Thyroid gland (tissue), 4 donors: ENCODE measurements around the gene TTLL5.

Experiments used
- CTCF ChIP-seq, 6 experiments: fragments of 200-600 bp in 3 of 6; fragments of 450-650 bp in 3 of 6; sonication (generic) in 3 of 6; IDR thresholded peaks; one replicate each; pipeline ENCODE4 v1.5.1; 2016 to 2019; ENCODE audit warnings: antibody characterized with exemption in 6 of 6, mild to moderate bottlenecking in 2 of 6, inconsistent platforms in 1 of 6, moderate library complexity in 1 of 6
- POLR2A ChIP-seq, 2 donors: fragments of 450-650 bp; IDR thresholded peaks; one replicate each; pipeline ENCODE4 v1.6.1; 2017; ENCODE audit warnings: antibody characterized with exemption in 2 of 2, mild to moderate bottlenecking in 2 of 2, moderate library complexity in 1 of 2

DNA sequence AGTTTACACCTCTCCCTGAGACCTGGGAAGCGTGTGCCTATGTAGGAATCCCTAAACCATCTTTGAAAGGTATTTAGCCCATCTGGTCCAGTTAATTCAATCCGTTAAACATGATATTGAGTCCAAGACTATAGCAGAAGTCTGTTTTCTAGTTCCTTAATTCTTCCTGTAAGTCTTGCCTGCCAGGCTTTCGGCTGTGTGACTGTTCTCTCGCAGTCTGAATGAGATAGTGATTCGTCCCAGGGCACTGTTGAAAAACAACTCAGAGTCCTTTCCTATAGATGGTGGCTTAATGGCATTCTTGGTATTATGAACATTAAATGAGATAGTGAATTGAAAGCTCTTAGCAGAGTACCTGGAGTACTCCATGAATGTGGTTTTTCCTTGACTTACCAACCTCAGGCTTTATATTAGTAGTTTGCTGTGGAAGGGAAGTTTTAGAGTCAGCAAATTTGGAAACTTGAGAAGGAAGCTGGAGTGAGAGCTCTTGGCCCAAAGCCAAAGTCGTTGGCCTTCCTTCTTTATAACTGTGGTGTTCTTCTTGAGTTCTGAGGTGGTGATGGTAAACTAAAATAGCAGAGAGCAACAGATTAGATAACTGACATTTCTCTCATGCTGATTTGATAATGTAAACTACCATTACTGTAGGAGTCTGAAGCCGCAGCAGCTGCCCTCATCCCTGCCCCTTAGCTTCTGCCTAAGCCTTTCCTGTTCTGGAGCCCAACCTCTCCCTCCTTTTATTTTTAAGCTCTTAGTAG is 244.3 kb downstream of the TTLL5 start:
- TF ChIP-seq CTCF (IDR thresholded peaks at IDR 0.05) (no peak), POLR2A (IDR thresholded peaks at IDR 0.05) (no peak)
